ENCODE results near the gene TMEM192. TPM values are rescaled to one million over a fixed set of nuclear protein-coding genes. Genes with fewer than 3 reads are reported as not detected.

Gene TMEM192
- total and polyA plus RNA-seq, 2 of the 8 experiments (the other 6 are each of a cell fraction or from before 2014, with no cell fraction given): 7.3 to 10.9 TPM

DNA sequence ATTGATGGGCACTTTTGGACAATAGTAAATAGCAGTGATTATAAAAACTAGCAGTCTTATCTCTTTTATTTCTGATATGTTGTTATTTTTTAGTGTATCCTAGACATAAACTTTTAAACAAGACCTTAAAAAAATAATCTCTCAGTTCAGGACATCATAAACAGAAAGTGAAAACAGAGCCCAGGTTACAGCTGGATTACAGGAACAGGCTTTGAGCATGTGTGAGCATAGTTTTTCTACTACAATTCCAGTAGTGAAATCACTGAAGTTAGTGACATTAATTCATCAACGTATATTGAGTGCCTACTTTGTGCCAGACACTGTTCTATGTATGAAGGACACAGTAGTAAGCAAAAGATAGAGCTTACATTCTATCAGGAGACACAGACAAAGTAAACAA lies 42.1 kb downstream of the TMEM192 start:
- CTCF ChIA-PET (ENCODE audit: partially characterized antibody): interaction anchor here (1.0 kb wide), 1 partner anchor 17 kb away, joined by 4 read pairs; no protein-coding TSS in a partner anchor
- TF ChIP-seq PHF8 (conservative IDR thresholded peaks at IDR 0.05; ENCODE audit: low read depth, low read length) (no peak), NRF1 (IDR thresholded peaks at IDR 0.05; ENCODE audit: low read depth, low read length) (no peak), CHD1 (IDR thresholded peaks at IDR 0.05; ENCODE audit: low read depth, low read length) (no peak), TCF12 (IDR thresholded peaks at IDR 0.05; ENCODE audit: low read depth, low read length) (no peak), EZH2 (IDR thresholded peaks at IDR 0.05; ENCODE audit: low read depth, low read length, severe bottlenecking) (no peak), KDM1A (IDR thresholded peaks at IDR 0.05; ENCODE audit: borderline replicate concordance, low read length) (no peak)
- TF ChIP-seq, protein P1, sequence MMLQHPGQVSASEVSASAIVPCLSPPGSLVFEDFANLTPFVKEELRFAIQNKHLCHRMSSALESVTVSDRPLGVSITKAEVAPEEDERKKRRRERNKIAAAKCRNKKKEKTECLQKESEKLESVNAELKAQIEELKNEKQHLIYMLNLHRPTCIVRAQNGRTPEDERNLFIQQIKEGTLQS (IDR thresholded peaks at IDR 0.05; ENCODE audit: insufficient read depth, low read depth, low read length): no peak
- TF ChIP-seq, protein P2, sequence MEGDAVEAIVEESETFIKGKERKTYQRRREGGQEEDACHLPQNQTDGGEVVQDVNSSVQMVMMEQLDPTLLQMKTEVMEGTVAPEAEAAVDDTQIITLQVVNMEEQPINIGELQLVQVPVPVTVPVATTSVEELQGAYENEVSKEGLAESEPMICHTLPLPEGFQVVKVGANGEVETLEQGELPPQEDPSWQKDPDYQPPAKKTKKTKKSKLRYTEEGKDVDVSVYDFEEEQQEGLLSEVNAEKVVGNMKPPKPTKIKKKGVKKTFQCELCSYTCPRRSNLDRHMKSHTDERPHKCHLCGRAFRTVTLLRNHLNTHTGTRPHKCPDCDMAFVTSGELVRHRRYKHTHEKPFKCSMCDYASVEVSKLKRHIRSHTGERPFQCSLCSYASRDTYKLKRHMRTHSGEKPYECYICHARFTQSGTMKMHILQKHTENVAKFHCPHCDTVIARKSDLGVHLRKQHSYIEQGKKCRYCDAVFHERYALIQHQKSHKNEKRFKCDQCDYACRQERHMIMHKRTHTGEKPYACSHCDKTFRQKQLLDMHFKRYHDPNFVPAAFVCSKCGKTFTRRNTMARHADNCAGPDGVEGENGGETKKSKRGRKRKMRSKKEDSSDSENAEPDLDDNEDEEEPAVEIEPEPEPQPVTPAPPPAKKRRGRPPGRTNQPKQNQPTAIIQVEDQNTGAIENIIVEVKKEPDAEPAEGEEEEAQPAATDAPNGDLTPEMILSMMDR (IDR thresholded peaks at IDR 0.05; ENCODE audit: control extremely low read depth in 1 of 3, insufficient read depth in 1 of 3, low read depth in 1 of 3, low read length in 3 of 3): no peak
- TF ChIP-seq, protein P3, sequence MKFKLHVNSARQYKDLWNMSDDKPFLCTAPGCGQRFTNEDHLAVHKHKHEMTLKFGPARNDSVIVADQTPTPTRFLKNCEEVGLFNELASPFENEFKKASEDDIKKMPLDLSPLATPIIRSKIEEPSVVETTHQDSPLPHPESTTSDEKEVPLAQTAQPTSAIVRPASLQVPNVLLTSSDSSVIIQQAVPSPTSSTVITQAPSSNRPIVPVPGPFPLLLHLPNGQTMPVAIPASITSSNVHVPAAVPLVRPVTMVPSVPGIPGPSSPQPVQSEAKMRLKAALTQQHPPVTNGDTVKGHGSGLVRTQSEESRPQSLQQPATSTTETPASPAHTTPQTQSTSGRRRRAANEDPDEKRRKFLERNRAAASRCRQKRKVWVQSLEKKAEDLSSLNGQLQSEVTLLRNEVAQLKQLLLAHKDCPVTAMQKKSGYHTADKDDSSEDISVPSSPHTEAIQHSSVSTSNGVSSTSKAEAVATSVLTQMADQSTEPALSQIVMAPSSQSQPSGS (IDR thresholded peaks at IDR 0.05; ENCODE audit: low read length): no peak

More for the DNA sequence above, 42.1 kb downstream of the TMEM192 start:
- no peak overlapping the region for H3K4ac ChIP-seq (replicated peaks; ENCODE audit: insufficient read length, low read depth, low read length)
- H2AFZ ChIP-seq (ENCODE audit: low read length): no peak overlapping the region
- no peak overlapping the region for H3K9ac ChIP-seq (replicated peaks in 1 of 4; ENCODE audit: extremely low read depth in 1 of 4, low read depth in 3 of 4, low read length in 3 of 4)
- no peaks in the 10 kb centered on the region for H3K23me2 ChIP-seq (ENCODE audit: low read depth, low read length)
- no peaks in the 10 kb centered on the region for H3K79me2 ChIP-seq (ENCODE audit: control insufficient read depth in 1 of 2, insufficient read depth in 2 of 2, low read length in 2 of 2)
- no peaks in the 10 kb centered on the region for H3K4me1 ChIP-seq (replicated peaks in 1 of 4; ENCODE audit: control insufficient read depth in 3 of 4, insufficient read depth in 4 of 4, low read length in 3 of 4)
- H4K5ac ChIP-seq (ENCODE audit: insufficient read length, low read depth, low read length): no peak overlapping the region
- H2BK20ac ChIP-seq (ENCODE audit: low read length): no peak overlapping the region
- DNase-seq (ENCODE audit: low read depth in 1 of 2, low spot score in 2 of 2) (no peak), FAIRE-seq (no peak)
- no peak overlapping the region for H4K8ac ChIP-seq (ENCODE audit: extremely low read depth, insufficient read depth, low read length)
- no peaks in the 10 kb centered on the region for H3K79me1 ChIP-seq (ENCODE audit: low read depth, low read length)
- 87% methylated on average over 1 of the region's 1 CpG; no CpG with 5 or more reads in 1 of the 2 experiments for WGBS, 2 experiments (ENCODE audit: extremely low coverage in 1 of 2, insufficient coverage in 1 of 2, insufficient read length in 1 of 2, insufficient replicate concordance in 2 of 2, low coverage in 1 of 2, low lambda C conversion rate in 2 of 2, missing lambda C conversion rate in 1 of 2)
- no peak overlapping the region for H3K14ac ChIP-seq (ENCODE audit: insufficient read length)
- no peak overlapping the region for H3K23ac ChIP-seq (ENCODE audit: insufficient read length)
- no peak overlapping the region for H3K18ac ChIP-seq (ENCODE audit: extremely low read depth, low read length)
- POLR2A ChIA-PET (ENCODE audit: partially characterized antibody): interaction anchor here (0.6 kb wide), 1 partner anchor 25 kb away, joined by 3 read pairs; no protein-coding TSS in a partner anchor
- H3K4me2 ChIP-seq (ENCODE audit: insufficient read depth in 1 of 2, low read depth in 2 of 2, low read length in 2 of 2): no peak overlapping the region
- H3K9me3 ChIP-seq (ENCODE audit: insufficient read depth in 2 of 2, low read depth in 1 of 2, low read length in 1 of 2): no peaks in the 10 kb centered on the region
- no peak overlapping the region for H2BK120ac ChIP-seq (replicated peaks; ENCODE audit: low read depth, low read length)
- H2AK5ac ChIP-seq (ENCODE audit: low read depth, low read length): no peak overlapping the region
- no peak overlapping the region for H4K91ac ChIP-seq (replicated peaks; ENCODE audit: insufficient read length, low read length)
- no peaks in the 10 kb centered on the region for H3K36me3 ChIP-seq (ENCODE audit: control insufficient read depth in 2 of 4, insufficient read depth in 4 of 4, low read length in 3 of 4)
- no peaks in the 10 kb centered on the region for H3K27me3 ChIP-seq (replicated peaks in 1 of 4; ENCODE audit: control insufficient read depth in 3 of 4, extremely low read depth in 1 of 4, insufficient read depth in 3 of 4, low read length in 3 of 4)
- no peak overlapping the region for H2BK15ac ChIP-seq (ENCODE audit: low read length)
- H3K27ac ChIP-seq (ENCODE audit: low read depth, low read length): no peak overlapping the region
- H2BK12ac ChIP-seq (ENCODE audit: low read depth, low read length): no peak overlapping the region
- no peak overlapping the region for H3K4me3 ChIP-seq (ENCODE audit: extremely low read depth in 1 of 4, insufficient read depth in 2 of 4, low read depth in 3 of 4, low read length in 4 of 4)
- no peak overlapping the region for H2BK5ac ChIP-seq (ENCODE audit: low read depth, low read length)
- no peak overlapping the region for H3K56ac ChIP-seq (replicated peaks; ENCODE audit: insufficient read length, low read depth, low read length)
- H4K20me1 ChIP-seq (replicated peaks in 1 of 2; ENCODE audit: control insufficient read depth in 1 of 2, insufficient read depth in 2 of 2, low read length in 2 of 2): no peaks in the 10 kb centered on the region

Data from H1 (cell line).